ENCODE measurements around the gene VPS45. TPM values are rescaled to one million over a fixed set of nuclear protein-coding genes. Genes with fewer than 3 reads are reported as not detected.

VPS45 gene
- total and polyA plus RNA-seq, 3 donors from 2014 or later, result 28.4 to 50.7 (median 50.3) TPM

DNA sequence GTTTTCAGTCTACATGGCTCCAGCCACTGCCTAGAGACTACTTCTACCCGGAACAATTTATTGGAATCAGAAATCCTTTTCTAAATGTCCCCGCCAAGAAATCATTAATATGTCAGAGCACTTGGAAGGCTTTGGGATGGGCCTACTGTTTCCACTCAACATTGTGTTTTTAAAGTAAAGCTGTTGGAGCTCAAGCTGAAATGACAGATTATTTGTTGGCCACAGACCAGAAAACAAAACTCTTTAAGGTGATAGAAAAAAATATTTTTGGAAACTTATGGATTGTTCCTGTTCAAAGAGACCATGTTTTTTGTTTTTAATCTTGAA lies 496 bp downstream of the VPS45 start:
- peak overlapping the region; percentile 84 to 86 for H3K4me3 ChIP-seq
- no peak for TF ChIP-seq POLR2A (IDR thresholded peaks at IDR 0.05)
- TF ChIP-seq, protein P1, sequence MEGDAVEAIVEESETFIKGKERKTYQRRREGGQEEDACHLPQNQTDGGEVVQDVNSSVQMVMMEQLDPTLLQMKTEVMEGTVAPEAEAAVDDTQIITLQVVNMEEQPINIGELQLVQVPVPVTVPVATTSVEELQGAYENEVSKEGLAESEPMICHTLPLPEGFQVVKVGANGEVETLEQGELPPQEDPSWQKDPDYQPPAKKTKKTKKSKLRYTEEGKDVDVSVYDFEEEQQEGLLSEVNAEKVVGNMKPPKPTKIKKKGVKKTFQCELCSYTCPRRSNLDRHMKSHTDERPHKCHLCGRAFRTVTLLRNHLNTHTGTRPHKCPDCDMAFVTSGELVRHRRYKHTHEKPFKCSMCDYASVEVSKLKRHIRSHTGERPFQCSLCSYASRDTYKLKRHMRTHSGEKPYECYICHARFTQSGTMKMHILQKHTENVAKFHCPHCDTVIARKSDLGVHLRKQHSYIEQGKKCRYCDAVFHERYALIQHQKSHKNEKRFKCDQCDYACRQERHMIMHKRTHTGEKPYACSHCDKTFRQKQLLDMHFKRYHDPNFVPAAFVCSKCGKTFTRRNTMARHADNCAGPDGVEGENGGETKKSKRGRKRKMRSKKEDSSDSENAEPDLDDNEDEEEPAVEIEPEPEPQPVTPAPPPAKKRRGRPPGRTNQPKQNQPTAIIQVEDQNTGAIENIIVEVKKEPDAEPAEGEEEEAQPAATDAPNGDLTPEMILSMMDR (IDR thresholded peaks at IDR 0.05), result no peak
- DNase-seq, result no peak
- WGBS, 2 donors, result 3 to 4% methylated on average over 2 of the region's 2 CpGs
- no peaks in the 10 kb centered on the region for H3K27me3 ChIP-seq
- intact Hi-C loops (cut with DNase I; ENCODE audit: low total_unique reads), result no loop called here
- H3K4me1 ChIP-seq, result peaks cover 11% of the 10 kb centered on the region
- peak overlapping the region; percentile 91 to 94 for H3K27ac ChIP-seq
- H3K36me3 ChIP-seq (ENCODE audit: low read depth, missing control alignments), result no peaks in the 10 kb centered on the region
- no peaks in the 10 kb centered on the region for H3K9me3 ChIP-seq

DNA sequence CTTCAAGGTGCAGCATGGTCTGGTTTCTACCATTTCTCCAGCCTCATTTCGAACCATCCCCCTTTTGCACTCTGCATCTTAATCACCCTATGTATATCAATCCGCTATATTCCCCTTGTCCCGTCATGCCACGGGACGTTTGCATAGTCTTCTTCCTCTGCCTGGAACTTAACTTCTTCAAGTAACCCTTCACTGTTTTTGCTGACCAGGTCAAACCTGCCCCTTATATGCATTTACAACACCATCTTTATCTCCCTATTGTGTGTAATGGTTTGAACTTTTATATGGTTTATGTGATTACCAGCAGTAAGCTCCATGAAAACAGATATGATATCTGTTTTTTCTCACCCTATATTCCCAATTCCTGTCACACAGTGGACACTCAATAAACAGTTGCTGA lies 2.3 kb downstream of the VPS45 start:
- no peak overlapping the region for H3K27ac ChIP-seq
- H3K4me1 ChIP-seq, result peaks cover 11% of the 10 kb centered on the region
- no peak overlapping the region for H3K4me3 ChIP-seq
- no peak for DNase-seq
- TF ChIP-seq, protein P1 (IDR thresholded peaks at IDR 0.05), result no peak
- TF ChIP-seq POLR2A (IDR thresholded peaks at IDR 0.05), result no peak
- intact Hi-C loops (cut with DNase I; ENCODE audit: low total_unique reads), result no loop called here
- WGBS, 2 donors, result 50 to 69% methylated on average over 5 of the region's 5 CpGs
- H3K36me3 ChIP-seq (ENCODE audit: low read depth, missing control alignments), result no peaks in the 10 kb centered on the region
- H3K9me3 ChIP-seq, result no peaks in the 10 kb centered on the region
- H3K27me3 ChIP-seq, result no peaks in the 10 kb centered on the region

DNA sequence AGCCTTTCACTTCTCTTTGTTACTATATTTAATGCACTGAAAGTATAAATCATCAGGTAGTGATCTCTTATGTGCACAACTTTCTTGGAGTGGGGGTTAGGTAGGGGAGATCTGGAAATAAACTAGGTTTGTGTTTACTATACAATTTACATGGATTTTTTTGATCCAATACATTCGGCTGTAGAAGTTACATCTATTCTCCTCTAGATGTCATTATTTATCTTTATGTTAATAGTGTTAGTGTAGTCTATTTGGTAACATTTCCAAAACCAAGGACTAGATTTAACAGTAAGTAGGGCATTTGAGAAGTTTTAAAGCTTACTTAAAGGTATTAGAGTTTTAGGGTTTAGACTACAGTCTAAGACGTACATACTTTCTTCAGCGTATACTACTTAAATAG lies 5.4 kb downstream of the VPS45 start:
- H3K36me3 ChIP-seq (ENCODE audit: low read depth, missing control alignments), result no peaks in the 10 kb centered on the region

DNA sequence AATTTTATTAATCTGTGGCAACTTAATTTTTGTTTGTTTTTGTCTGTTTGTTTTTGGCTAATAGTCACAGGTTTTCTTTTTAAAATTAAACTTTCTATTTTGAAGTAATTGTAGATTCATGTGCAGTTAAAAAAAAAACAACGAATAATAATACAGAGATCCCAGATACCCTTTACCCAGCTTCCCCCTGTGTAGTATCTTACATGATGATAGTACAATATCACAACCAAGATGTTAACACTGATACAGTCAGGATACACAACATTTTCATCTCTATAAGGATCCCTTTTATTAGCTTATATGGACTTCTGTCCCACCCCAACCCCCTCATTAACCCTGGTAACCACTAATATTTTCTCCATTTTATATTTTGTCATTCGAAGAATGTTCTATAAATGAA lies 5.9 kb downstream of the VPS45 start:
- WGBS, 2 donors, result 96 to 97% methylated on average over 2 of the region's 2 CpGs
- DNase-seq, result no peak
- intact Hi-C loops (cut with DNase I; ENCODE audit: low total_unique reads), result no loop called here

More for the DNA sequence above, 5.4 kb downstream of the VPS45 start:
- H3K9me3 ChIP-seq, result no peaks in the 10 kb centered on the region
- H3K4me1 ChIP-seq, result peaks cover 11% of the 10 kb centered on the region
- no peak overlapping the region for H3K27ac ChIP-seq
- no peak for DNase-seq
- intact Hi-C loops (cut with DNase I; ENCODE audit: low total_unique reads), result no loop called here
- no peaks in the 10 kb centered on the region for H3K27me3 ChIP-seq
- TF ChIP-seq POLR2A (IDR thresholded peaks at IDR 0.05), result no peak
- TF ChIP-seq, protein P1 (IDR thresholded peaks at IDR 0.05), result peak in 1 of 3 experiments; percentile 42
- H3K4me3 ChIP-seq, result no peak overlapping the region
- 72 to 74% methylated on average over 3 of the region's 3 CpGs for WGBS, 2 donors

DNA sequence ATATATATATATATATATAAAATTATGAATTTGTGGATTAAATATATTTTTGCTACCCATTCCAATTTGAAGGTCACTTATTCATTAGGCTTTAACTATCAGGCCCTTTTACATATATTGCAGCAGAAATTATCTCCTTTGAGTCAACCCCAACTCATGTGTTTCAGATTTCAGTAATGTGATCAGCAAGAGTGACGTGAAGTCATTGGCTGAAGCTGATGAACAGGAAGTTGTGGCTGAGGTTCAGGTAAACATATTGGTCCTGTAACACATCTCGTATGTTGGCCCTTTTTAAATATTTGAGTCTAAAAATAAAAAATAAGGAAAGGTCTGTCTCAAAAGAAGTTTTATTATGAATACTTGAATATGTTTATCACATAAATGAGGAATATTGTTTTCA lies 8.5 kb downstream of the VPS45 start:
- 93 to 98% methylated on average over 2 of the region's 2 CpGs for WGBS, 2 donors
- intact Hi-C loops (cut with DNase I; ENCODE audit: low total_unique reads), result loop anchor here (5.0 kb wide), 1 partner anchor 91 kb away; no protein-coding TSS in a partner anchor
- Histone ChIP-seq H3K27me3 (no peaks in the 10 kb centered on the region), H3K9me3 (no peaks in the 10 kb centered on the region), H3K4me3 (no peak overlapping the region), H3K4me1 (no peaks in the 10 kb centered on the region), H3K36me3 (ENCODE audit: low read depth, missing control alignments) (no peaks in the 10 kb centered on the region), H3K27ac (no peak overlapping the region)
- DNase-seq, result no peak
- TF ChIP-seq POLR2A (IDR thresholded peaks at IDR 0.05), result no peak
- TF ChIP-seq, protein P1 (IDR thresholded peaks at IDR 0.05), result no peak

More for the DNA sequence above, 5.9 kb downstream of the VPS45 start:
- Histone ChIP-seq H3K4me1 (peaks cover 6% of the 10 kb centered on the region), H3K27me3 (no peaks in the 10 kb centered on the region), H3K27ac (no peak overlapping the region), H3K4me3 (no peak overlapping the region), H3K36me3 (ENCODE audit: low read depth, missing control alignments) (no peaks in the 10 kb centered on the region), H3K9me3 (no peaks in the 10 kb centered on the region)
- no peak for TF ChIP-seq POLR2A (IDR thresholded peaks at IDR 0.05)
- TF ChIP-seq, protein P1 (IDR thresholded peaks at IDR 0.05), result no peak
